SKM-1 treated with dmso at 0.1 percent for 144 hours (cell line): ENCODE data around the gene DOCK1.
"Not testable (repeated sequence)": the region's sequence is repeated elsewhere in the genome, so short reads cannot be mapped to it uniquely, and the experiment has no call there.

Experiments
- DNase-seq: peaks from one replicate; lab custom pipeline; 2025; ENCODE audit not compliant: unreplicated experiment; lab: John Stamatoyannopoulos, UW

The DOCK1 gene

GRCh38 chr10:126924180-126924914 lies 19.1 kb downstream of the DOCK1 start:
- DNase-seq, result no peak

DNA sequence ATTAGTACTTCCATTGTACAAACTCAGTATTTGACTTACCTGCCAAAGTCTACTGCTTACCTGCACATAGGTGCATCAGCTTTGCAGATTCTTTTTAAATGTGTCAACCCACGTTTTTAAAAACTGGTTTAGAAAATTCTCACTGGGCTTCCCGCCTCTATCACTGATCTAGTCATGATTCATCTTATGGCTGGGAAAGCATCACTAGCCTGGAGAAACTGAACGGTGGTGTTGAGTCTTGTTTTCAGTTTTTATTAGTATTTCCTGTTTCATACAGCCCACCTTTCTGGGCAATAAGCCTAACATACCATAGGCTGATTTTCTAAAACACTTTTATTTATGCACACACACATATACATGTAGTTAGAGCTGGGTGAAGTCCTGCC lies 19.7 kb downstream of the DOCK1 start:
- DNase-seq, result no peak

DNA sequence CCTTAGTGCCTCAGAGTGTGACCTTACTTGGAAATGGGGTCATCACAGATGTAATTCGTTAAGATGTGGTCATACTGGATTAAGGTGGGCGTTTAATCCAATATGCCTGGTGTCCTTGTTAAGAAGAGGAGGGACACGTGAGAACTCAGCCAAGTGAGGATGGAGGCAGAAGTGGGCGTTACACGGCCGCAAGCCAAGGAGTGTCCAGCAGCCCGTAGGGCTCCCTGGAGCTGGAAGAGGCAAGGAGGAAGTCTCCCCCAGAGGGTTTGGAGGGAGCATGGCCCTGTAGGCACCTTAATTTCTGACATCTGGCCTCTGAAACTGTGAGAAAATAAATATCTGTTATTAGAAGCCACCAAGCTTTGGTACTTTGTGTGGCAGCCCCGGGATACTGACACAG lies 21.3 kb downstream of the DOCK1 start:
- DNase-seq, result no peak

DNA sequence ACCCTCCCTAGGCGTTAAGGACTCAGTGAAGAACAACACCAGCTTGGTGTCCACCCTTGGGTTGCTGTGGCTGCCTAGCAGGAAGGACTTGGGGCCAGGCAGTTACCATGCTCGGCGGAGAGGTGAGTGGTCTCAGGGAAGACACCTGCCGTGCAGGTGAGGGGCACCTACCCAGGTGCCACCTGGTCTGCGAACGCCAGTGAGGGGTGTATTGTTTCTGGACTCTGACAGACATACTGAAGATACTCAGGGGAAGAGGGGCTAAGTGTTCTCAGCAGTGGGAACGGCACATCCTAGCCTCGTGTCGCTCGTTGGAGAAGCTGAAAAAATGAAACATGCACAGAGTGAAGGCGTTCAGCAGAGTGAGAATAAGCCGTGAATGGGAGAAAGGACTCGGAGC lies 22.6 kb downstream of the DOCK1 start:
- DNase-seq, result no peak

DNA sequence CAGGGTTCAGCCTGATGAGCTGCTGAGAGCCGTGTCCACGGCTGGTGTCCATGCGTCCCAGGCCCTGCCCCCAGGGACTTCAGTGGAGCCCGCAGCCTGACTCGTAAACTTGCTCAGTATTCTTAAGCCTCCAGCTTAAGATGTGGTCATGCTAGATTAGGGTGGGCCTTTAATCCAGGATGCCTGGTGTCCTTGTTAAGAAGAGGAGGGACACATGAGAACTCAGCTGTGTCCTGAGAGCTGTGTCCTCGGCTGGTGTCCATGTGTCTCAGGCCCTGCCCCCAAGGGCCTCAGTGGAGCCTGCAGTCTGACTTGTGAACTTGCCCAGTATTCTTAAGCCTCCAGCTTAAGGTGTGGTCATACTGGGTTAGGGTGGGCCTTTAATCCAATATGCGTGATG lies 23.0 kb downstream of the DOCK1 start:
- no peak for DNase-seq

DNA sequence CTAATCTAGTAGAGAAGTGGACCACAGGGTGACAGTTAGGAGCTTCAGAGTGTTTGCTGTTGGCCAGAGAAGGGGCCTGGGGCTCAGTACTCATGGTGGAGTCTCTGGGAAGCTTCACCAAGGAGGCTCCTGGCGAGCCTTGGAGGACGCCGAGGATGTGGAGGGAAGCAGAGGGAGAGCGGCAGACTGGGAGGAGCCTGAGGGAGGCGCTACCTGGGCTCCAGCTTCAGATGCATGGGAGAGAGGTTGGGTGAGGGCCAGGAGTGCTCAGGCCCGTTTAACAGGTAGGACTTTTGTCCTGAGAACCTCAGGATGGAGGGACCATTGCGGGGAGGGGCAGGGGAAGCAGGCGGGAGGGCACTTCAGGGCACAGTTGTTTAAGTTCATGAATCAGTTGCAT lies 24.2 kb downstream of the DOCK1 start:
- no peak for DNase-seq

- DNase-seq, result no peak
Measured at GRCh38 chr10:126930131-126930882, 25.1 kb downstream of the DOCK1 start.

DNA sequence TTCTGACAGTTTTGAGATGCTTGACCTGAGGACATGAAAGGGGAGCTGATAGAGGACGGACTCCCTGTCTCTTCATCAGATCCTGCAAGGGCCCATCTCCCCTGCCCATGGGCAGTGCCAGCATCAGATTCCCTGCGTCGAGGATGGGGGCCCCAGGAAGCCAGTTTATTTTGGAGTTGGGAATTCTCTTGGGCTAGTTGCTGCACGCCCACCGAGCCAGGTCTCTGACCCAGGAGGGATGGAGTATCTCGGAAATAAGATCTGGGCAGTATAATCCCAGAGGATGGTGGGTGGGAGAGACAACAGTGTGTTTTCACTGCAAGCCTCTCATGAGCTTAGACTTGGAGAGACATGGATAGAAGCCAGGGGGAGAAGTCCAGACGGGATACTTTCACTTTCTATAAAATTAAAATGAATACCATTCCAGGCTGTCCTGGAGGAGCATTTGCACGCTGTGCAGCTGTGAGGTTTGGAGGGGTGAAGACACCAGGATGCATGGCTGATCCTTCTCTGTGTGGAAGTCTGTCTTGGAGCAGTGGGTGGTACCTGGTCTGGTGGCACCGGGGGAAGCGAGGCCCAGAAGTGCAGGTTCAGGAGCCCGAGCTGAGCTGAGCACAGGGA lies 25.8 kb downstream of the DOCK1 start:
- DNase-seq, result no peak

DNA sequence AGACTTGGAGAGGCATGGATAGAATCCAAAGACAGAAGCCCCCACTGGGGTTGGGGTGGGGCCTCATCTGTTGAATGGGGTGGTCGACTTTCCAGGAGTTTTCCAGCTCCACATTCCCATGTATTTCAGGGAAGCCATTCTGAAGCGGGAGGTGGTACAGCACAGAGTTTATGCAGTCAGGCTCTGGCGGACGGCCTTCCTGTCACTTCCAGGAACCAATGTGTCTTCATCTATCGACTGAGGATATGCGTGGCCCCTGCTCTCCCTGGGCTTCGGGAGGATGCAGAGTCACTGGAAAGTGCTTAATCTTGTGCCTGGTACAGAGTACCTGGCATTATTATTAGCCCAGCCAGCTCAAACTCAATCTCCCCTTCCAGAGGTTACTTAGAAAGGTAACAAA lies 26.3 kb downstream of the DOCK1 start:
- DNase-seq, result no peak

DNA sequence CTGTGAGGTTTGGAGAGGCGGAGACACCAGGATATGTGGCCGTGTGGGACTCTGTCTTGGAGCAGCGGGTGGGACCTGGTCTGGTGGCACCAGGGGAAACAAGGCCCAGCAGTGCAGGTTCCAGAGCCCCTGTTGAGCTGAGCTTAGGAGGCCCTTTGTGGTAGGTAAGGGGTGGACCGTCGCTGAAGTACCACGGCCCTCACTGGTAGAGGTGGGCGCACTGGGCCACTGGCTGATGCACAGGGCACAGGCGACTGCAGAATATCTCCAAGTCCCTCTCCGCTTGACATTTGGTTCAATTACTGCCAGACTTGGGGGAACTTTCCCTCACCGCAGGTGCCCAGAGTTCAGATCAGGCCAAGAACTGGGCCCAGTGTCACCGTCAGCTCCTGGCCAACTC lies 27.3 kb downstream of the DOCK1 start:
- no peak for DNase-seq

DNA sequence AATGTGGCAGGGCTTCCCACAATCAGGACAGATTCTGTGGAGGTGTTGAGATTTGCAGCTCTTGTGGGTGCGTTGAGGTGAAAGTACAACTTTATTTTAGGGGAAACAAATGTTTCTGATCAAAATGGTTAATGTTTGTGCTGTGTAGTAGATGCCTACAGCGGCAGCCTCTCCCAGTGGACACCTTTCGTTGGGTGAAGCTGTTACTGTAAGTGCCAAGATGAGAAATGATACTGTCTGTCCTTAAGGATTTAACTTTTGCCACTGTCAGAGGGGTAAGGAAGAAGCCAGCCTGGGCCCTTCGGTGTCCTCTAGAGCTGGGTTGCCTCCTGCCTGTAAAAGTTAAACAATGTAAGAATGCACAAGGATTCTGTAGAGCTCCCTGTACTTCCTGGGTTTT lies 27.9 kb downstream of the DOCK1 start:
- DNase-seq, result no peak

DNA sequence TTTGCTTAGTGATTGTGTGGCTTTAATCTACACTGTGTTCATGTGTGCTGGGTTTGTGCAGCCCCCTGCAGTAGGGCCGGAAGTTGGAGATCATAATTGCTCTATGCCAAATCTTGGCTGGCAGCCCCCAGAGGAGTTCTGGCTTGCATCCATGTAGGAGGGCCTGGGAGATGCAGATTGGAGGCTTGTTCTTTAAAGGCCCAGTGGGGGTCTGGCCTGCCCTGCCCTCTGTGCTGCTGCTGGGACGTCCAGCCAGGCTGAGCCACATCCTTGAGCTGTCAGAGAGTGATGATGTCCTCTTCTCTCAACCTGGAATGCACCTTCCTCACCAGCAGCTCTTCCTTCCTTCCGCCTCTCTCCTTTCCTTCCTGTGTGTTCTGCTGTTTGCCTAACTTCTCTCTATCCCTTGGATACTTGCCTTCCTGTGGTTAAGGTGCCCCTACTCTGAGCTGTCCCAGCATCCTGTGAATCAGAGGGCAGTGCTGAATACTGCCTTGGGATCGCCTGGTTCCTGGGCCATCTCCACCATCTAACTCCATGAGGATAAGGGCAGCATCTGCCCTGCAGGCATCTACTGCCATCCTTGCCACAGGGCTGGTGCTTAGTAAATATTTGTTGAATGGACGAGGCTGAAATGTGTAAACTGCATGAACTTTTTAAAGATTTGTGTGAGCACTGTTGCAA lies 30.2 kb downstream of the DOCK1 start:
- DNase-seq, result no peak

GRCh38 chr10:126937026-126937425 lies 31.8 kb downstream of the DOCK1 start:
- DNase-seq, result no peak

DNA sequence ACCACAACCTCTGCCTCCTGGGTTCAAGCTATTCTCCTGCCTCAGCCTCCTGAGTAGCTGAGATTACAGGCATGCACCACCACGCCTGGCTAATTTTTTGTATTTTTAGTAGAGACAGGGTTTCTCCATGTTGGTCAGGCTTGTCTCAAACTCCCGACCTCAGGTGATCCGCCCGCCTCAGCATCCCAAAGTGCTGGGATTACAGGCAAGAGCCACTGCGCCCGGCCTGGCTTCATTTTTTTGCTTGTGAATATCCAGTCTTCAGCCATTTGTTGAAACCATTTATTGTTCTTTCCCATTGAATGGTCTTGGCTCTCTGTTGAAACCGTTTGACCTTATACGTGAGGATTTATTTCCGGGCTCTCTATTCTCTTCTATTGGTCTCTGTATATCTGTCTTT lies 32.9 kb downstream of the DOCK1 start:
- DNase-seq, result not testable (repeated sequence)

DNA sequence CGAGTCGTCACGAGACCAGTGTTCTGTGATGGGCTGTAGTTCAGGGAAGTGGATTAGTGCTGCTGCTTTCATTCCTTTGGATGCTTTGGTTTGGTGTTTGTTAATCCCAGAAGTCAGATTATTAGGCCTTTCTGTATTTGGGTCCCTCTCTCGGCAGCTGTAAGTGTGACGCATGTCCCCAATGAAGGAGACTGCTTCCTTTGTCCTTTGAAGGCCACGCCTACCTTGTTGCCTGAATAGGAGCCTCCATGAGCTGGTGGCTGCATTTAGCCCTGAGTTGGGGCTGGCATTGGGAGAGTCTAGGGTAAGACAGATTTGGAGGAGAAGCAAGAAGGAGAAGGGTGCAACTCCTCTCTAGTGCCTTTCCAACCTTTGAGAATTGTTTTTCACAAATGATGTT lies 34.5 kb downstream of the DOCK1 start:
- DNase-seq, result no peak

- DNase-seq, result no peak
Measured at GRCh38 chr10:126940670-126941310, 35.6 kb downstream of the DOCK1 start.

- no peak for DNase-seq
Measured at GRCh38 chr10:126944191-126944590, 39.0 kb downstream of the DOCK1 start.

DNA sequence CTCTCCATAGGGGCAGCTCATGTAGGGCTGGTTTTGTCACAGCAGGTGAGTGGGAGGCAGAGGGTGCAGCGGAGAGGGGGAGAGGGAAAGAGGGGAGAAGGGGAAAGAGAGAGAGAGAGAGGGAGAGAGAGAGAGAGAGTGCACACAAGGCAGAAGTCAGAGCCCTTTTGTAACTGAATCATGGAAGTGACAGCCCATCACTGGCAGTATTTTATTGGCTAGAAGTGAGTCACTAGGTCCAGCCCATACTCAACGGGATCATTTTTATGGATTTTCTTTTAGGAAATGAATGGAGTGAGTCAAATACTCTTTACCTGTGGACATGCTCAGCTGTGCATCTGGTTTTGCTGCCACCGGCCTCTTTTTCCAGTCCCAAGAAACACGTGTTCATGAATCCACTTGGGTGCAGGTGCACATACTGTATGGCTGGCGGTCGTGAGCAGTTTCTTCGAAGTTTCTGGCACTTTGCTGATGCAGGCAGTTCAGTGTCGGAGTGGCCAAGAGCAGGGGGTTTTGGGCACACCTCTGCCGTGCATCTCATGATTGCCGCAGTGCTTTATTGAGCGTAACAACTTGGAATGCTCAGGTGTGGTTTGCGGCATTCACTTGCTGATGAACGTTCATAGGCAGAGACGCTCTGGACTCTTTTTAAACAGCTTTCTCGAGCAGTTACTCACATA lies 40.3 kb downstream of the DOCK1 start:
- no peak for DNase-seq

- no peak for DNase-seq
Measured at GRCh38 chr10:126946746-126947145, 41.5 kb downstream of the DOCK1 start.

GRCh38 chr10:126948355-126949160 lies 43.3 kb downstream of the DOCK1 start:
- DNase-seq, result no peak
